Neural progenitor cell (in vitro differentiated cells): ENCODE data around the gene H2AZ1.

Source experiments
- EZH2phosphoT487 ChIP-seq: fragments of 200-600 bp; sonication (generic); IDR thresholded peaks from 2 replicates; pipeline ENCODE4 v1.6.1; 2017; ENCODE audit warnings: antibody characterized with exemption
- TF ChIP-seq, protein P1 (sequence below): fragments of 200-600 bp; sonication (generic); IDR thresholded peaks from 2 replicates; pipeline ENCODE4 v1.5.1; 2017; ENCODE audit warnings: antibody characterized with exemption, mild to moderate bottlenecking

DNA sequence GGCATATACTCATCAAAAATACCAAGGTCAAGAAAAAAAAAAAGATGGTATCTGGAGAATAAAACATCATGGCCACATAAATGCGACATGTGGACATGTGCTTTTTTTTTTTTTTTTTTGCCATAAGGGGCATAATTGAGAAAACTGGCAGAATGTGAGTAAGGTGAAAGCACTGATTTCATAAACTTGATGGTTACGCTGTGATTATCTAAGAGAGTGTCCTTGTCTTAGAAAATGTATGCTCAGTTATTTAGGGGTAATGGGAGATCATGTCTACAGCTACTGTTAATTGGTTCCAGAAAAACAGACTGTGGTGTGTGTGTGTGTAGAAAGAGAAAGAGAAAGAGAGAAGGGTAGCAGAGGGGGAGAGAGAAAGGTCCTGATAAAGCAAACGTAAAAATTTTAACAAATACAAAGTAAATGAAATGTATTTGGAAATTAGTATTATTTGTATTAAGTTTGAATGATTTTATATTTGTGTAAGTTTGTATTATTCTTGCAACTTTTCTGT lies 11.8 kb downstream of the H2AZ1 start:
- TF ChIP-seq, protein P1, sequence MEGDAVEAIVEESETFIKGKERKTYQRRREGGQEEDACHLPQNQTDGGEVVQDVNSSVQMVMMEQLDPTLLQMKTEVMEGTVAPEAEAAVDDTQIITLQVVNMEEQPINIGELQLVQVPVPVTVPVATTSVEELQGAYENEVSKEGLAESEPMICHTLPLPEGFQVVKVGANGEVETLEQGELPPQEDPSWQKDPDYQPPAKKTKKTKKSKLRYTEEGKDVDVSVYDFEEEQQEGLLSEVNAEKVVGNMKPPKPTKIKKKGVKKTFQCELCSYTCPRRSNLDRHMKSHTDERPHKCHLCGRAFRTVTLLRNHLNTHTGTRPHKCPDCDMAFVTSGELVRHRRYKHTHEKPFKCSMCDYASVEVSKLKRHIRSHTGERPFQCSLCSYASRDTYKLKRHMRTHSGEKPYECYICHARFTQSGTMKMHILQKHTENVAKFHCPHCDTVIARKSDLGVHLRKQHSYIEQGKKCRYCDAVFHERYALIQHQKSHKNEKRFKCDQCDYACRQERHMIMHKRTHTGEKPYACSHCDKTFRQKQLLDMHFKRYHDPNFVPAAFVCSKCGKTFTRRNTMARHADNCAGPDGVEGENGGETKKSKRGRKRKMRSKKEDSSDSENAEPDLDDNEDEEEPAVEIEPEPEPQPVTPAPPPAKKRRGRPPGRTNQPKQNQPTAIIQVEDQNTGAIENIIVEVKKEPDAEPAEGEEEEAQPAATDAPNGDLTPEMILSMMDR, result no peak
- TF ChIP-seq EZH2phosphoT487, result no peak
